ENCODE results near the gene TREH. TPM values are rescaled to one million over a fixed set of nuclear protein-coding genes. Genes with fewer than 3 reads are reported as not detected.

TREH gene
- total and polyA plus RNA-seq, 2 of the 8 experiments (the other 6 are each of a cell fraction or from before 2014, with no cell fraction given): 0.03 TPM; not detected in 1

DNA sequence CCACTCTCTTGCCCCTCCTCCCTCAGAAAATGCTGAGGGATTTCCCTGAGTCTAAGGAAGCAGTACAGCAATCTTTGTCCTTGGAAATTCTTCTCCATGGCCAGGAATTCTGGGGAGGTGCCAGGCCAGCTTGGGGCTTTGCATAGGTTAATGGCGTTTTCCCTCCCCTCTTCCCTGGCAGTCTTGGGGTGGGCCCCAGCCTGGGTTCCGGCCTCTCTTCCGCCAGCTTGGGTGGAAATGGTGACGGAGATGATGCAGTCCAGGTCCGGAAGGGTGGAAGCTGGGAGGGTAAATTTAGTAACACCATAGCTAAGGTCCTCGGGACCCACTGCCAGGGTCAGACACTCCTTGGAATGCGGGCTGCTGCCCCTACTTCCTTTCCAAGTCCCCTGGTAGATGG, 67.1 kb downstream of the TREH start:
- Histone ChIP-seq H3K79me2 (ENCODE audit: control insufficient read depth in 1 of 2, insufficient read depth in 2 of 2, low read length in 2 of 2) (no peaks in the 10 kb centered on the region), H3K27me3 (replicated peaks in 1 of 4; ENCODE audit: control insufficient read depth in 3 of 4, extremely low read depth in 1 of 4, insufficient read depth in 3 of 4, low read length in 3 of 4) (peaks cover 32 to 42% (median 37%) of the 10 kb centered on the region in 4 experiments), H2AFZ (ENCODE audit: low read length) (peak overlapping the region; percentile 22; the same call in 1 of the 2 replicates), H3K18ac (ENCODE audit: extremely low read depth, low read length) (peak overlapping the region; percentile 3; the same call in 1 of the 2 replicates), H3K4me1 (replicated peaks in 1 of 4; ENCODE audit: control insufficient read depth in 3 of 4, insufficient read depth in 4 of 4, low read length in 3 of 4) (peaks cover 15 to 57% (median 33%) of the 10 kb centered on the region in 4 experiments), H2BK5ac (ENCODE audit: low read depth, low read length) (no peak overlapping the region; the same call in 1 of the 2 replicates), H2AK5ac (ENCODE audit: low read depth, low read length) (no peak overlapping the region), H4K5ac (ENCODE audit: insufficient read length, low read depth, low read length) (peak overlapping the region; percentile 2), H3K23me2 (ENCODE audit: low read depth, low read length) (peaks cover 32% of the 10 kb centered on the region; the same call in 1 of the 2 replicates), H3K23ac (ENCODE audit: insufficient read length) (no peak overlapping the region), H3K4me2 (ENCODE audit: insufficient read depth in 1 of 2, low read depth in 2 of 2, low read length in 2 of 2) (0 out of 4 replicates have a peak overlapping the region, but pooled peaks have one; percentile 7 to 12), H2BK12ac (ENCODE audit: low read depth, low read length) (peak overlapping the region; percentile 3; the same call in 1 of the 2 replicates), H3K27ac (ENCODE audit: low read depth, low read length) (no peak overlapping the region), H4K20me1 (replicated peaks in 1 of 2; ENCODE audit: control insufficient read depth in 1 of 2, insufficient read depth in 2 of 2, low read length in 2 of 2) (peaks cover 0 to 7% of the 10 kb centered on the region in 2 experiments), H3K9me3 (ENCODE audit: insufficient read depth in 2 of 2, low read depth in 1 of 2, low read length in 1 of 2) (no peaks in the 10 kb centered on the region; a peak in 1 of 4 replicates), H4K91ac (replicated peaks; ENCODE audit: insufficient read length, low read length) (peak overlapping the region; percentile 12), H3K4me3 (ENCODE audit: extremely low read depth in 1 of 4, insufficient read depth in 2 of 4, low read depth in 3 of 4, low read length in 4 of 4) (0 out of 8 replicates have a peak overlapping the region, but pooled peaks of 1 of the 4 experiments have one; percentile 5), H2BK15ac (ENCODE audit: low read length) (no peak overlapping the region), H4K8ac (ENCODE audit: extremely low read depth, insufficient read depth, low read length) (no peak overlapping the region), H3K9ac (replicated peaks in 1 of 4; ENCODE audit: extremely low read depth in 1 of 4, low read depth in 3 of 4, low read length in 3 of 4) (no peak overlapping the region), H3K56ac (replicated peaks; ENCODE audit: insufficient read length, low read depth, low read length) (no peak overlapping the region), H3K14ac (ENCODE audit: insufficient read length) (no peak overlapping the region), H3K79me1 (ENCODE audit: low read depth, low read length) (no peaks in the 10 kb centered on the region), H2BK120ac (replicated peaks; ENCODE audit: low read depth, low read length) (peak overlapping the region; percentile 1), H2BK20ac (ENCODE audit: low read length) (peak overlapping the region; percentile 8; the same call in 1 of the 2 replicates), H3K4ac (replicated peaks; ENCODE audit: insufficient read length, low read depth, low read length) (no peak overlapping the region), H3K36me3 (ENCODE audit: control insufficient read depth in 2 of 4, insufficient read depth in 4 of 4, low read length in 3 of 4) (peaks cover 0 to 12% (median 0%) of the 10 kb centered on the region in 4 experiments; a peak in 1 of 8 replicates)
- POLR2A ChIA-PET (ENCODE audit: partially characterized antibody): interaction anchor here (0.6 to 28.7 kb wide), 7 partner anchors 8 to 180 kb away, joined by 3 to 574 read pairs (median 4); partner anchors contain the start of gene DDX6
- DNase-seq (ENCODE audit: low read depth in 1 of 2, low spot score in 2 of 2): no peak
- CTCF ChIA-PET (ENCODE audit: partially characterized antibody): interaction anchor here (0.6 to 25.3 kb wide), 10 partner anchors 12 to 556 kb away, joined by 3 to 435 read pairs (median 4); partner anchors contain the start of gene NLRX1
- TF ChIP-seq BACH1 (IDR thresholded peaks at IDR 0.05; ENCODE audit: low read length) (no peak), ASH2L (IDR thresholded peaks at IDR 0.05; ENCODE audit: low read length) (peak; percentile 23)
- FAIRE-seq: no peak
- WGBS, 2 experiments (ENCODE audit: extremely low coverage in 1 of 2, insufficient coverage in 1 of 2, insufficient read length in 1 of 2, insufficient replicate concordance in 2 of 2, low coverage in 1 of 2, low lambda C conversion rate in 2 of 2, missing lambda C conversion rate in 1 of 2): 83% methylated on average over 7 of the region's 7 CpGs; no CpG with 5 or more reads in 1 of the 2 experiments
